ENCODE results near the gene GPR87. TPM values are rescaled to one million over a fixed set of nuclear protein-coding genes. Genes with fewer than 3 reads are reported as not detected.
A peak's percentile ranks its signal among the peaks of the same experiment; 100 is the strongest.

The GPR87 gene
- total RNA-seq, 1 experiment from 2014 or later, result not detected

- DNase-seq (ENCODE audit: low spot score), result peak; percentile 73
Measured at GRCh38 chr3:151282921-151283320, 33.7 kb downstream of the GPR87 start.

GRCh38 chr3:151281671-151282324, 34.8 kb downstream of the GPR87 start:
- DNase-seq (ENCODE audit: low spot score), result no peak

DNA sequence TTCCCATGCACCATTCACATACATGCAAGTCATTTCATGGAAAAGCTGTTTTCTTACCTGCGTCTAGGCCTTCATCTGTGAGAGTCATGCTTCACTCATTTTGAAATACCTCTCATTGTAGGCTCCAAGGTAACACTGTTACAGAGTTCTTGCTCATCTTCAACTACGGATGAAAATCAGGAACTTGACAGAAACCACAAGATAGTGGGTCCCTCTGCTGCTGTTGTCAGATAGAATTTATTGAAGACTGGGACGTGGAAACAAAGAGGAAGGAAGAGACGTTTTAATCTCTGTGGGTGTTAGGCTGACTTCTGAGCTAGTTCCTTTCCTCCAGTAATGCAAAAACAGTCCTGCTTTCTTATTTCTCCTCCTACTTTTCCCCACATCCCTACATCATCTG, 38.4 kb downstream of the GPR87 start, which contains the start of gene P2RY14:
TSS of gene P2RY14 (minus strand) at position 313 of the 400 bp plus-strand sequence. CDS start 64,226 bp downstream, outside the sequence.
- DNase-seq (ENCODE audit: low spot score), result no peak

- DNase-seq (ENCODE audit: low spot score), result no peak
Measured at GRCh38 chr3:151276687-151277042, 40.0 kb downstream of the GPR87 start.

- no peak for DNase-seq (ENCODE audit: low spot score)
Measured at GRCh38 chr3:151276038-151276686, 40.5 kb downstream of the GPR87 start.

DNA sequence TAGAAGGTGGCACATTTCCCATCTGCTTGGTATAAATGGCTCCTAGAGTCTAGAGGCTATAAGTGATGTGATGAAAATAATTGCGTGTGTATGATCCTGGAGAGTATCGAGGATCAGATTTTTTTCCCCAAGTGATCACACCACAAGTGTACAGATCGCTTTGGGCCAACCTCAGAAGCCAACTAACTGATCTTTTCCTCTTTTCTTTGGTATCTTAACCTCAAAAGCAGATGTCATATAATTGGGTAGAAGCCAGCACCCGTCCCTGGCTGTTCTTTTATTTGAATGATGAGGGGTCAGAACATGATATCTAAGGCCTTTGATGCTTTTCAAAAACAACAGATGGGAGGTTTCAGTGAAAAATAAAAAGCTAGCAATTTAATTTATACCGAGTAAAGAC, 41.5 kb downstream of the GPR87 start:
- DNase-seq (ENCODE audit: low spot score), result no peak

- no peak for DNase-seq (ENCODE audit: low spot score)
Measured at GRCh38 chr3:151269631-151270030, 47.0 kb downstream of the GPR87 start.

DNA sequence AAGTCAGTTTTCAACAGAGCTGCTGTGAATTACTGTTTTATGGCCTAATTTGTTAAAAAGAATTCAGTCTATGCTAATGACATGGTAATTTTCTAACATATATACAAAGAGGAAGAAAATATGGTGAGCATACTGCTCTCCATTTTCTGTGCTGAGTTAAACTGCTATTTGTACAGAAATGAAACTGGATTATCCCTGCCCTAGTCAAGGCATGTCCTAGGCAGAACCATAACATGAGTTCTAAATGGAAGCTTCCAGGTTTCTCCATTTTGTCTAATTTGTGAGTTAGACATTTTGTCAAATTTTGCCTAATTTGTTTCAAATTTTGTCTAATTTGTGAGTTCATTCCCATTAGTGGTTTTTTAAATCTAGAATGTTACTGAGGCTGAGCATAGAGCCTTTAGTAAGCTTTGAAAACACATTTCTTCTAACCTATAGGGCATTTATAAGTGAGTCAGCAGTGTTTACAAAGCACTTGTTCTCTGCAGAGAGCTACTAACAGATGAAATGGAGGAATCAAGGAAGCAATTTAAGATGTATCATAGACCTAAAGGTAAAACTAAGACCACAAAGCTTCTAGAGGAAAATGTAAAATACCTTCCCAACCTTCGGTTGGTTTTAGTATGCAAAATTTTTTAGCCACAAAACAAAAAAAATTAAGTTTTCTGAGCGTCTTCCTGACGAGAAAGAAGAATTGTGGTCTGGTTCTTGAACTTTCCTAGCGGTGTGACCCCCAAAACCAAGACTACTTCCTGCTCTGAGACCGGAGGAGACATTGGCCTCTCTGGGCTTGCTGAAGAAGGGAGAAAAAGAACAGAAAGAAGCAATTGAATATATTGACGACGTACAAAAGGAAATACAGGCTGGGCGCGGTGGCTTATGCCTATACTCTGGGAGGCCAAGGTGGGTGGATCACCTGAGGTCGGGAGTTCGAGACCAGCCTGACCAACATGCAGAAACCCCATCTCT, 48.1 kb downstream of the GPR87 start:
- no peak for DNase-seq (ENCODE audit: low spot score)

GRCh38 chr3:151267066-151267465, 49.6 kb downstream of the GPR87 start:
- no peak for DNase-seq (ENCODE audit: low spot score)

DNA sequence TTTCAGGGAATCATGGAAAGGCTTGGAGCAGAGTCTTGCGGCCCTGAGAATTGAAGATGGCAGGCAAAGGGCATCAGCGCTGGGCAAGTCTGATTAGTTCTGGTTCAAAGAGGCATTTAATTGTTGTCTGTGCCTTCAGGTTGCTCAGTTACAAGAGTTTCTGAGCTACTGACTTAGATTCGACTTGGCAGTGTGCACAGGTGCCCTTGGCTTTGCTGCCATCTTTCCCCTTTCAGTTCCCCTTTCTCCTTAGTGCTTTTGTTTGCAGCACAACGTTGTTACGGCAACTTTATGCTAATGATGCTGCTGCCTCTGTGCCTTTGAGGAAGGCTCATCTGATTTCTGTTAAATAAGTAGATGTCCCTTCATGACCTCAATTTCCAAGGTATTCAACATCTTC, 50.8 kb downstream of the GPR87 start:
- no peak for DNase-seq (ENCODE audit: low spot score)

- DNase-seq (ENCODE audit: low spot score), result no peak
Measured at GRCh38 chr3:151265166-151265565, 51.5 kb downstream of the GPR87 start.

GRCh38 chr3:151264605-151265004, 52.0 kb downstream of the GPR87 start:
- DNase-seq (ENCODE audit: low spot score), result no peak

DNA sequence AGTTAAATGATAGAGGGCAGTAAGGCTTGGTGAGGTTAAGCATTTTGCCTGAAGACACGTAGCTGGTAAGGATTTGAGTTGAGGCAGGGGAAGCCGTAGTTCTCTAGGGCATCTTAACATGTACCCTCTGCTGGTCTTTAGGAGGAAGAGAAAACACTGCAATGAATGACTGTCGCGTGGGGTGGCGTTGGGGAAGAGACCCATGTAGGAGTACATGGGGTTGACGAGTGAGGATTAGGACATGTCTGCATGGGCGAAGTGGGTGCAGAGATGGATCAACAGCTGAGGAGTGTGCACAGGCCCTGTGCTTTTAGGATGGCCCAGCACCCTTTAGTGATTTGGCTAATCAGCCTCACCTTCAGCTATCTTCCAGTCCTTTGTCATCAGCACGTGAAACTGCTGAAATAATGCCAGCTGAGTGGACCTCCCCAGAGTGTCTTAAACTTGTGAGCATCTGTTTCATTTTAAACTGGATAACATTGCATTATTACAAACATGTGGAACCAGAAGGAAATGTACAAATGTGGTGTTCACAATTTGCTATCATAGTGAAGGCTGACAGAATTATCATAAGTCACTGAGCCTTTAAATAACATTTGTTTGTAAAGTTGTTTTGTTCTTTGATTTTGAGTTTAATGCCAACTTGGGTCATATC, 53.6 kb downstream of the GPR87 start:
- DNase-seq (ENCODE audit: low spot score), result no peak

DNA sequence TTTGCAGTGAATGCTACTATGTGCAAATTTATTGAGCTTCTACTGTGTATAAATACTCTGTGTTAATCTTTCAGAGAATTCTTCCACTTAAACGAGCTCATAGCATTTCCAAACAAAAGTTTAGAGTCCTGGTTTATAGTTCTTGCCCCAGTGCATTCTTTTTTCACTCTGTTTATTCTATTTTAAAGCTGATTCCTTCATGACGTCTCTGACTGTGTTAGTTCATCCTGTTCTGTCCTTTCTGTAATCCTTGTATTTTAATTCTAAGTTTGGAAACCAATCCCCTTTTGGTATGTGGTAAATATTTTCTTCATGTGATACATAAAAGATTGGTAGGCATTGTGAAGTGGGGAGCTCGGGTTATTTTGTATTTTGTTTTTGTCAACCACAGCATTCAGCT, 57.0 kb downstream of the GPR87 start:
- DNase-seq (ENCODE audit: low spot score), result no peak

GRCh38 chr3:151256749-151257148, 59.9 kb downstream of the GPR87 start:
- no peak for DNase-seq (ENCODE audit: low spot score)

DNA sequence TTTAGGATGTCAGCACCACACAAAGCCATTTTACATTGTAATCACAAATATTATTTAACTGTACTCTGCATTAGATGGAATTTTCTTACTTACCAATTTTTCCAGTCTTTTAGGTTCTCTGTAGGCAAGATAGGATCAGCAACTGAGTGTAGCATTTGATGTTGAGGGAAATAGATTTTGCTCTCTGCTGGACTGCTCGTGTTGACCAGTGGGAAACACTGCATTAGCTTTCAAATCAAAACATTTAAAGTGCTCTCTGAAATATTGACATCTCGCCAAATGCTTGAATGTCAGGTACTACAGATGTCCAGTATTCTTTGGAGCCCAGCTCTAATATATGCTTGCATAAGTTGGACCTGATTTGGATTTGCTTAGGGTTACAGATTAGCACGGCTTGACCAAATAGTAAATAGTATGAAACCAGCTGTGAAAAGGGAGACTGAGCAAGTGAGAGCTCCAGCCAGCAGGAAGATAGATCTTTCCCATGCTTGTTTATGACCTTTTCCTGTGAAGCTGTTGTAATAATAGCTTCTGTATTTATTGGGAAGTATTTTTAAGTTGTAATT, 67.8 kb downstream of the GPR87 start:
- no peak for DNase-seq (ENCODE audit: low spot score)

Other genes starting within 250 kb of the GPR87 start
- gene MED12L, start 231.2 kb downstream of the GPR87 start, total RNA-seq (2014; rRNA removed; shearing (Covaris generic)), result 0.12 TPM in 2 replicates
- gene GPR171, start 113.6 kb downstream of the GPR87 start, total RNA-seq (2014; rRNA removed; shearing (Covaris generic)), result not detected in 2 replicates
- gene P2RY14, start 38.3 kb downstream of the GPR87 start, total RNA-seq (2014; rRNA removed; shearing (Covaris generic)), result 0.03 and 0.05 TPM in 2 replicates
- not detected in 2 replicates for gene P2RY13, start 12.7 kb upstream of the GPR87 start, total RNA-seq (2014; rRNA removed; shearing (Covaris generic))
- not detected in 2 replicates for gene P2RY12, start 67.9 kb upstream of the GPR87 start, total RNA-seq (2014; rRNA removed; shearing (Covaris generic))
- gene IGSF10, start 144.2 kb upstream of the GPR87 start, total RNA-seq (2014; rRNA removed; shearing (Covaris generic)), result 0.31 and 1.3 TPM in 2 replicates